Fibroblast of skin of right quadriceps (primary cell): ENCODE data around the gene KLHL40.

Source experiments
- DNase-seq: peaks from one replicate; pipeline ENCODE4 v3.0.0-alpha.2; 2013

Gene KLHL40, protein sequence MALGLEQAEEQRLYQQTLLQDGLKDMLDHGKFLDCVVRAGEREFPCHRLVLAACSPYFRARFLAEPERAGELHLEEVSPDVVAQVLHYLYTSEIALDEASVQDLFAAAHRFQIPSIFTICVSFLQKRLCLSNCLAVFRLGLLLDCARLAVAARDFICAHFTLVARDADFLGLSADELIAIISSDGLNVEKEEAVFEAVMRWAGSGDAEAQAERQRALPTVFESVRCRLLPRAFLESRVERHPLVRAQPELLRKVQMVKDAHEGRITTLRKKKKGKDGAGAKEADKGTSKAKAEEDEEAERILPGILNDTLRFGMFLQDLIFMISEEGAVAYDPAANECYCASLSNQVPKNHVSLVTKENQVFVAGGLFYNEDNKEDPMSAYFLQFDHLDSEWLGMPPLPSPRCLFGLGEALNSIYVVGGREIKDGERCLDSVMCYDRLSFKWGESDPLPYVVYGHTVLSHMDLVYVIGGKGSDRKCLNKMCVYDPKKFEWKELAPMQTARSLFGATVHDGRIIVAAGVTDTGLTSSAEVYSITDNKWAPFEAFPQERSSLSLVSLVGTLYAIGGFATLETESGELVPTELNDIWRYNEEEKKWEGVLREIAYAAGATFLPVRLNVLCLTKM

DNA sequence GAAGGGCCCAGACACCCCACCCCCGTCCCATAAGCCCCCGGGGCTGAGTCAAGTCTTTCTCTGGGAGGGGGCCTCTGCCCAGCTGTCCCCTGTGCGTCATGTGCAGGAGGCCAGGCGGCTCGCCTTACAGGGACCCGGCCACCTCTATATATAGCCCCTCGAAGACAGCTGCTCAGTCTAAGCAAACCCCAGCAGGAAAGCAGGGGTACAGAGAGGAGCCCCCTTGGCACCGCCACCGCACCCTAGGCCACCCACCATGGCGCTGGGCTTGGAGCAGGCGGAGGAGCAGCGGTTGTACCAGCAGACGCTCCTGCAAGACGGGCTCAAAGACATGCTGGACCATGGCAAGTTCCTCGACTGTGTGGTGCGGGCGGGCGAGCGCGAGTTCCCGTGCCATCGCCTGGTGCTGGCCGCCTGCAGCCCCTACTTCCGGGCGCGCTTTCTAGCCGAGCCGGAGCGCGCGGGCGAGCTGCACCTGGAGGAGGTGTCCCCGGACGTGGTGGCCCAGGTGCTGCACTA, at the start of gene KLHL40:
Gene KLHL40 (plus strand): TSS at position 175 of the 519 bp plus-strand sequence. CDS start 82 bp downstream, at position 257.
- DNase-seq, result no peak

DNA sequence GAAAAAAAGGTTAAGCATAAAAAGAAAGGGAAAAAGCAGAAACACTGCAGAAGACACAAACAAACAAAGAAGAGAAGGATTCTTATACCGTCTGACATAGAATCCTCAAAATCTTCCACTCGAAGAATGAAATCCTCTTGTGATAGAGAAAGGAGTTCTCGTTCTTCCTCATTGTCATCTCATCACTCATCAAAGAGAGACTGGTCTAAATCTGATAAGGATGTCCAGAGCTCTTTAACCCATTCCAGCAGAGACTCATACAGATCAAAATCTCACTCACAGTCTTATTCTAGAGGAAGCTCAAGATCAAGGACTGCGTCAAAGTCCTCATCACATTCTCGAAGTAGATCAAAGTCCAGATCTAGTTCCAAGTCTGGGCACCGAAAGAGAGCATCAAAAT, 48.3 kb upstream of the KLHL40 start:
- DNase-seq, result no peak

DNA sequence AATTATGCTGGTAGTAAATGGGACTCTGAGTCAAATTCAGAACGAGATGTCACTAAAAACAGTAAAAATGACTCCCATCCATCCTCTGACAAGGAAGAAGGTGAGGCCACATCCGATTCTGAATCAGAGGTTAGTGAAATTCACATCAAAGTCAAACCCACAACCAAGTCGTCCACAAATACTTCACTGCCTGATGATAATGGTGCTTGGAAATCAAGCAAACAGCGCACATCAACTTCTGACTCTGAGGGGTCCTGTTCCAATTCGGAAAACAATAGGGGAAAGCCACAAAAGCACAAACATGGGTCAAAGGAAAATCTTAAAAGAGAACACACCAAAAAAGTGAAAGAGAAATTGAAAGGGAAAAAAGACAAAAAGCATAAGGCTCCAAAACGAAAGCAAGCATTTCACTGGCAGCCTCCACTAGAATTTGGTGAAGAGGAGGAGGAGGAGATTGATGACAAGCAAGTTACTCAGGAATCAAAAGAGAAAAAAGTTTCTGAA, 46.9 kb upstream of the KLHL40 start:
- no peak for DNase-seq

DNA sequence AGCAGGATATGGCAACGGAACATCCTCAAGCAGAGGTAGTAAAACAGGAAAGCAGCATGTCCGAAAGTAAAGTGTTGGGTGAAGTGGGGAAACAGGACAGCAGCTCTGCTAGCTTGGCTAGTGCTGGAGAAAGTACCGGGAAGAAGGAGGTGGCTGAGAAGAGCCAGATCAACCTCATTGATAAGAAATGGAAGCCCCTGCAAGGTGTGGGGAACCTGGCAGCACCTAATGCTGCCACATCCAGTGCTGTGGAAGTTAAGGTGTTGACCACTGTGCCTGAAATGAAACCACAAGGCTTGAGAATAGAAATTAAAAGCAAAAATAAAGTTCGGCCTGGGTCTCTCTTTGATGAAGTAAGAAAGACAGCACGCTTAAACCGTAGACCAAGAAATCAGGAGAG, 46.1 kb upstream of the KLHL40 start:
- no peak for DNase-seq

DNA sequence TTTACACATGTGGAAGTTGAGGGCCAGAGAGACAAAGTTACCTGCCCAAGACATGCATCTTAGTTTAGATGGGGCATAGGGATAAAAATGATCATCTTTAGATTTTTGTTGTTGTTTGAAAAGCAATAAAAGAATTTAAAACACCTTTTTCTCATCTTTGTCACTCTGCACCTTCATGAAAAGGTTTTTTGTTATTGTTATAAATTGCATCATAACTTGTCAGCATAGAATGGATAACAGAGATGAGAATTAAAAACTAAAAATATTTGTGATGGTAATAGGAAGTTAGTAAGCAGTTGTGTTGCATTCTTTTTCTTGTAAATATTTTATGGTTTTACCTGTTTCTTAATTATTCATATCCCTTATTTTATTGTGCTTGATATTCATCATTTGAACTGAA, 45.2 kb upstream of the KLHL40 start:
- DNase-seq, result no peak

DNA sequence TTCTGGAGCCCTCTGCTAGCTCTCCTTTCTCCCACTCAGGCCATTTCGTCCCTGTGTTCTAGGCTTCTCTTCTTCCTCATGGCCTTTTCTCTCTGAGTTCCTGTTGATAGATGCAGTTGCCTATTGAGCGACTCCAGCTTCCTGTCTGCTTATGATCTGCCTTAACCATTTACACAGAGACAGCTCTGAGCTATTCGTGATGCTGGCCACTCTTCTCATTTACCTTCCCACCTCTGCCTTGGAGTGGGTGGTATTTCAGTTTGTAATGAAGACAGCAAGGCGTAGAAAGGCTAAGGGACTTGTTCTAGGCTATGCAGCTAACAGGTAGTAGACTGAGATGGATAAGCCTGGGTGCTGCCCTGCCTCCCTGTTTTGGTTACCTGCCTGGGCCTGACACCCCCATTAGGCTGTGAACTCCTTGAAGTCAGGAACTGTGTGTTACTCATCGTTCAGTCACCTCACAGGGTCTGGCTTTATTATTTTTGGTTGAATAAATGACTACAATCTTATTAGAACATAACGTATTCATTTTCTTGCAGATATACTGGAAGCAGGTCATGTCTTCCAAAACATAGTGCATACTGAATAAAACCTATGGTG, 44.5 kb upstream of the KLHL40 start:
- no peak for DNase-seq

DNA sequence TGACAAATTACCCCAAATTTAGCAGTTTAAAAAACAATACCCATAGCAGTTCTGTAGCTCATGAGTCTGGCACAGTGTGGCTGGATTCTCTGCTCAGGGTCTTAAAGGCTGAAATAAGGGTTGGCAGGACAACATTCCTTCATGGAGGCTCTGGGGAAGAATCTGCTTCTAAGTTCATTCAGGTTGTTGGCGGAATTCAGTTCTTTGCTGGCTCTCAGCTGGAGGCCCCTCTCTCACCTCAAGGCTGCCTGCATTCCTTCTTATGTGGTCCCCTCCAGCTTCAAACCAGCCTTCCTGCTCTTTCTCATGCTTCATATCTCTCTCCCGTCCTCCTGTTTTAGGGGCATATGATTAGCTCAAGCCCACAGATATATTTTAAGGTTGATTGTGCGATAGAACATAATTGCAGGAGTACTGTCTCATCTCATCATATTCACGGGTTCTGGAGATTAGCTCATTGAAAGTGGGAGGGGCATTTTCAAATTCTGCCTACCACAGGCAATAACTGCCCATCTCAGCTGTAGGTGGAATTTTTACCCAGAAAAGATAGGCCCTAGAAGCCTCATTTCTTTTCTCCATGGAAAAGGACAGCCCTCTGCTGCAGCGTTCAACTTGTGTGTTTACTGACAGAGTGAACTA, 37.4 kb upstream of the KLHL40 start:
- DNase-seq, result no peak

DNA sequence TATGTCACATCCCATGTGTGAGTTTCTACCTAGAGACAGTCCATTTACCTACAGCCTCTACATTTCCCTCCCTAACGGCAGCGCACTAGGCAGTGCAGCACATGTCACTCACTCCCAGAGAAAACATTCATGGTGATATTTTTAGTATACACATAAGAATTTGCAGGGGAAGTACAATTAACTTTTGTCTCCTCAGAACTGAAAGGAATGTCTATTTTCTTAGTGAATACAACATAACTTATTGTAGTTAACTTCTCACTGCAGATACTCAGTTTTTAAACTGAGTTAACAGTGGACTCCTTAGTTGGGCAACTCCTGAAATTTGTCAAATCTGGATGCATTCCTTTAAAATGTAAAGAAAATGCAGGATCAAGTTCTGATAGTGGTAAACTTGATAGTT, 36.3 kb upstream of the KLHL40 start:
- no peak for DNase-seq

DNA sequence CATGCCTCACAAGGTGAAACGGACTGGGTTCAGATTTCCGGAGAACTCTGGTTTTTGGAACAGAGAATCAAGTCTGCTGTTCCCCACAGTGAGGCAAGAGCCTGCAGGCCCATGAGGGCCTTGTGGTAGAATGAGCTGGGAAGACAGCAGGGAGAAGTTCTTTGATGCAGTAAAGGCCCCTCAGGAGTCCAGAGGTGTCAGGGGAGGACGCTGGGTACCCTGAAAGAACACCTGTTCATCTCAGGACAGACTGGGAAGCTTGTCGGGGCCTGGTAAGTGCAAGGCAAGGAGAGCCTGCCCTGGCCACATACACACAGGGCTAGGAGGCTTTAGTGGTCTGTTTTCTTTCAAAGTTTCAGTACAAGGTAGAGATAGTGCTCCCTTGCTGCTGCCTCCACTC, 35.6 kb upstream of the KLHL40 start:
- no peak for DNase-seq

DNA sequence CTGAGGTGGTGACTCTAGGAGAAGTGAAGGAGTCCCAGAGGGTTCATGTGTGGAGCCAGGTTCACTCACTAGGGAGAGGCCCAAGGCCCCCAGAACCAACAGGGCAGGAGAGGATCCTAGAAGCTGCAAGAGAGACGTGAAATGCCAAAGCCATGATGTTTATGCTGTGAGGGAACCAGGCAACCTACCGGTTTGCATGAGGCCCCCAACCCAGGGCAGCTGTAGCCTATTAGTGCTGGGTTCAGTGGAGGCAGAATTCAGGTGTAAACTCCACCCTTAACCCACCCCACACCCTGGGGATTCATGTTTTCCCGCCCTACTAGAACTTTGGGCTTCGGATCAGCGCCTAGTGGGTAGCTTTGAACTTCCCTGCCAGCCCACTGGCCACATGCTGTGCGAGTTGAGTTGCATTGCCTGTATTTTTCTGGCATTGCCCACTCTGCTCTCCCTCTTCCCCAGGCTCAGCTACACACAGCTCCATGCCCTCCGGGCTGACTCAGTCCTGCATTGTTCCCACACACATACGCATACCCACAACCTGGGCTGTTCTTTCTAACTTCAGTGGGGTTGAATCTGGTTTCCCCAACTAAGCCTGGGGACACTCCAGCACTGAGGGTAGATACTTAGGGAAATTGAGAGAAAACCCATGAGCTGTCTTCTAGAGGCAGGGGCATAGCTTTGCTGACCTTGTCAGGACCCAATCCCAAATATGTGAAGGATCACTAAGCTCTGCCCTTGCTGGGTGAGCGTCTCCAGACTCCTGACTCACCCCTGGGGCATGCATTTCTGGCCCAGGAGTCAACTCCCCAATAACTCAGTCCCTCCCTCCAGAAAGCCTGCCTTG, 33.9 kb upstream of the KLHL40 start:
- DNase-seq, result peak; percentile 51

DNA sequence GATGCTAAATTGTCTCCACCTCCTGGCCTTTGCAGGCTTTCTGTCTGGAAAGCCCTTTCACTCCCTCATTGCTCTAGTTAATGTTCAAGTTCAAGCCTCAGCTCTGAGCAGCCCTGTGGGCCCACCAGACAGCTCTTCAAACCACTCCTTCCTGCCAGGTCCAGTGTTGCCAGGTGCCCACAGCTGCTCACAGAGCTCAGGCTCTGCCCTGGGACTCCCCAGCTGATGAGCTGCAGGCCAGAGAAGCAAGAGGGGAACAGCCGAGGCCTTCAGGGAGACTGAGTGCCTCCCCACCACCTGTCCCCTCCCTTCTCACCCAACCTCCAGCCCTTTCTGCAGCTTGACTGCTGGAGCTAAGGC, 33.1 kb upstream of the KLHL40 start:
- no peak for DNase-seq

DNA sequence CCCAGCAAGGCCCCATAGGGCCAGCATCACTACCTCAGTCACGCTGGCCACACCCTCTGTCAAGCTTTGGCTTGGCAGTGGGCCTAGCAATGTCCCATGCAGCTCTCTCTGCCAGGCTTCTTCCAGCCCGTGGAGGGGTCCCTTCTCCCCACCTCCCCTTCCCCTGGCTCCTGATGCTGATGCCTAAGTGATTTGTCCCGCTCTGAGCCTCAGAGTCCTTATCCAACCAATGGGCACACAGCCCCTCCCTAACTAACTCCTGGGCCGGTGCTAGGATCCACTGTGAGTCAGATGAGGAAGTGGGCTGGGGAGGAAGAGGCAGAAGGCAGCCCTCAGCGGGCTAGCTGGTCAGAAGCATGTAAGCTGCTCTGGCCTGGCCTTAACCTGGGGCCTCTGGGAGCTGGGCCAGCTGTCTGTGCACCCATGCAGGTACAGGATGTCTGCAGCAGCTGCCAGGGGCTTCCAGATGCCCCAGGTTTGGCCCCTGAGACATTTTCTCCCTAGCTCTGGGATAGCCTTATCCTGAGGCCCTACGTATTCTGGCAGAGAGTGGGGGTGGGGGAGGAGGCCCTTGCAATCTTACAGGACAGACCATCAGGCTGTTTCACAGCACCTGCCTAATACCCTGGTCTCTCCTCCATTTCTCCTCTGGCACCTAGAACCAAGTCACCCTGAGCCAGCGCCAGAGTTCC, 32.6 kb upstream of the KLHL40 start:
- DNase-seq, result peak; percentile 66

DNA sequence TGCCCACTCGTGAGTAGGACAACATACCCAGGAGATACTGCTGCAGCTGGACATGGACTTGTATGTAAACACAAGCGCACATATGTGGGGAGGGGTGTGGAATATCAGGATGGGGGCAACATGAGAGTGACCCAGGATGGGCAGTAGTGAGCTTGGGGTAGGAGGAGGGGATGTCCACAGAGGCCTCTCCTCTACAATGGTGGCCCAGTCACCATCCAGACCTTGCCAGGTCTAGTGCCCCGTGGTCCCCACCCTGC, 32.1 kb upstream of the KLHL40 start:
- no peak for DNase-seq

DNA sequence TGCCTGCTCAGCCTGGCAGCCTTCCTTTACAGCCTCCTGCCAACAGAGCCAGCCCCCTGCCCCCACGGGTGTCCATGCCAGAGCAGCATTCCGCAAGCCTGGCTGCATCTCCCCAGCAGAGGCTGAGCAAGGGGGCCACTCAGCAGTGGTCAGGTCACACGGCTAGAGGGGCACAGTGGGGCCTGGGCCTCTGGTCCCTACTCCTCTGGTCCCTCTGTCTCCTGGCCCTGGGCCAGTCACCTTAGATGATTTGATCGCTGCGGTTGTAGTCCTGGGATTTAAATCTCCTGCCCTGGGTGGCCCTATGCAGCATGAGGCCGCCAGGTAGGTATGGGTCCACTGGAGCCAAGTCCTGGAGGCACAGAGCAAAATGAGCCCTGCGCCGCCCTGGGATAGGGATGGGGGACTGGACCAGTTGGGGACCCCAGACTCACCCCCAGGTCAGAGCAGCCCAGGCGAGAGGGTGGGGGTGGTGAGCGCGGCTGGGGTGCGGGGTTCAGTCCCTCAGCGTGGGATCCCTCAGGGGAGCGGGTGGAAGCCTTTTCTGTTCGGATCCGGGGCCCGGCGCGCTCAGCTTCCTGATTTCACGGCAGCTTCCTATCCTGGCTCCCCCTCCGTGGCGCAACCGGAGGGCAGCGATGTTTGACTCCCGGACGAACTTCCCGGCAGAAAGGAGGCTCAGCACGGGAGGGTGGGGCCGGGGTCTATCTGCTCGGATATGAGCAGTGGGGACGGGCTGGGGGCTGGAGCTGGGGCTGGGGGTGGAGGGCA, 31.6 kb upstream of the KLHL40 start, which contains the start of gene ZBTB47:
Gene ZBTB47 (plus strand): TSS at position 138 of the 771 bp plus-strand sequence. CDS start 4,659 bp downstream, outside the sequence.
- DNase-seq, result no peak

DNA sequence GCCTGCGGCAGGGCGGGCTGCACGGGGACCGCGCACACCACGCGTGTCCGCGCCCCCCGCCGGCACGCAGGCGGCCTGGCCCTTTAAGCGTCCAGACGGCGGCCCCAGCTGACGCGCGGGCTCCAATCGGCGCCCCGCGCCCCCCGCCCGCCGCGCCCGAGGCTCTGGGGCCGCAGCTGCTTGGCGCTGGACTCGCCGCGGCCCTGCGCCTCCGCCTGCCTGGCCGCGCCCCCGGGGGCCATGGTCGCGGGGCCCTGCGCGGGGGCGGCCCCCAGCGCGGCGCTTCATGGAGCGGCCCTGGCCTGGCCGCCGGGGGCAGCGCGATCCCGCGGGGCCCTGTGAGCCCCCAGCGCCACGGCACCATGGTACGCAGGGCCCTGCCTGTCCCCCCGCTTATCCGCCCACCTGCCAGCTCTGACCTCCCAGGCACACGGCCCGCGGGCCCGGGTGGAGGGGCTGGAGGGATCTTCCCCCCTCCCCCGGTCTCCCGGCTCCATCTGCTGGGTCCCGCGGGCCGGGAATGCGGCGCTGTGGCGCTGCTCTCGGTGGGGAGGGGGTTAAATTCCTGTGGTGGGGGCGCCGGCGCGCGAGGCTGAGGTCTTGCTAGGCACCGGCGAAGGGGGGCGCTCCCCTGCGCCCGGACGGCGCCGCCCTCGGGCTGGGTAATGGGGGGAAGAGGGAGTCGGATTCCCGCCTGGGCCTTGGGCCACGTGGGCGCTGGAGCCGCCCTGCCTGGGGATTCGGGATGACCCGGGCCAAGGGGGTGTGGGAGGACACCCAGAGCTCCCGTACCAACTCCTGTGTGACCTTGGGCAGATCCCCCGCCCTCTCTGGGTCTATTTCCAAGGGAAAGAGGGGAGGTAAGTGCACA, 30.8 kb upstream of the KLHL40 start:
- DNase-seq, result peak; percentile 69

DNA sequence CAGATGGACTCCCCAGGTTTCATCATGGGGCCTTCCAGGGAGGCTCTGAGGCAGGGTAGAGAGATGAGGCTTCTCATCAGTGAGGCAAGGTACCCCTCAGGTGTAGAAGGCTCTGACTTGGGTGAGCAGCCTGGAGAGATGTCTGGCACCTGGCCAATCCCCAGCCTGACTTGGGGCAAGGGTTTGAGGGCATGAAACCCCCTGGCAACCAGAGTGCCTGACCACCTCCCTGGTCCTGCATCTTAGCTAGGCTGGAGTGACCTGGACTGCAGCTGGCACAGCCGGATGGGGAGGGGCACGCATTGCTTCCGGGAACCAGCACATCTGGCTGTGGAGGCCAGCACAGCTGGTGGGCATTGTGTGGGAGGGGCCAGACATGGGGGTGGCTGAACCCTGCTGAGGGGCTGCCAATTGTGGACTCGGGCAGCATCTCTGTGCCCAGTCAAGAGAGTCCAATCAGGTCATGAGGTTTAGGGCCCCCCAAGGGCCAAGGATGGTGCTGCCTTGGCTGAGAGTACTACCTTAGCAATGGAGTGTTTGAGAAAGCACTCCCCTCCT, 29.9 kb upstream of the KLHL40 start:
- no peak for DNase-seq

DNA sequence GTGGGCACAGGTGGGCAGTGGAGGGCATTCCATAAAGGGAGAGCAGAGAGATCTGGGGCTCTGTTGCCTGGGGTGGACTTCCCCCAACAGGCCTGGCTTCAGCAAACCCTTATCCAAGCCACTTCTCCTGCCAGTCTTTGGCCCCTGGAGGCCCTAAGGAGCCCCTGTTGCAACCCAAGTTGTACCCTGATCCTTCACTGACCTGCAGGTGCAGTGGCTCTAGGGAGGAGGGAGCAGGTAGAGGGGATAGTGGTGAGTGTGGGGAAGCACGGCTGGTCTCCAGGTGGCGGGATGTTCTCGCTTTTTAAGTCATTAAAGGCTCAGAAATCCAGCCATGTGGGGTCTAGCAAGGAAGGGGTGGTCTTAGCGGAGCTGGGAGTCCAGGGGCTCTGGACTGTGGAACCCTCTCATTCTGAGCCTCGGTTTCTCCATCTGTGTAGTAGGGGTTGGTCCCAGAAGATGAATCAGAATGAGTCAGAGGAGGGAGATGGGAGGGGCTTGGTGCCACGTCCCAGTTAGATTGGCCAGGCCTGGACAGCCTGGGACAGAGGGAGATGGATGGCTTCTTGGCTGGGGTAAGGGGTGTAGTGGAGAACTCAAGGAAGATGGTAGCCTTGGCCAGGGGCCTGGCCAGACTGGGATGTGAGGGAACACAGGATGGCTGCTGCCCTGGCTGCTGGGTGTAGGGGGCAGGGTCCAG, 29.2 kb upstream of the KLHL40 start:
- no peak for DNase-seq

DNA sequence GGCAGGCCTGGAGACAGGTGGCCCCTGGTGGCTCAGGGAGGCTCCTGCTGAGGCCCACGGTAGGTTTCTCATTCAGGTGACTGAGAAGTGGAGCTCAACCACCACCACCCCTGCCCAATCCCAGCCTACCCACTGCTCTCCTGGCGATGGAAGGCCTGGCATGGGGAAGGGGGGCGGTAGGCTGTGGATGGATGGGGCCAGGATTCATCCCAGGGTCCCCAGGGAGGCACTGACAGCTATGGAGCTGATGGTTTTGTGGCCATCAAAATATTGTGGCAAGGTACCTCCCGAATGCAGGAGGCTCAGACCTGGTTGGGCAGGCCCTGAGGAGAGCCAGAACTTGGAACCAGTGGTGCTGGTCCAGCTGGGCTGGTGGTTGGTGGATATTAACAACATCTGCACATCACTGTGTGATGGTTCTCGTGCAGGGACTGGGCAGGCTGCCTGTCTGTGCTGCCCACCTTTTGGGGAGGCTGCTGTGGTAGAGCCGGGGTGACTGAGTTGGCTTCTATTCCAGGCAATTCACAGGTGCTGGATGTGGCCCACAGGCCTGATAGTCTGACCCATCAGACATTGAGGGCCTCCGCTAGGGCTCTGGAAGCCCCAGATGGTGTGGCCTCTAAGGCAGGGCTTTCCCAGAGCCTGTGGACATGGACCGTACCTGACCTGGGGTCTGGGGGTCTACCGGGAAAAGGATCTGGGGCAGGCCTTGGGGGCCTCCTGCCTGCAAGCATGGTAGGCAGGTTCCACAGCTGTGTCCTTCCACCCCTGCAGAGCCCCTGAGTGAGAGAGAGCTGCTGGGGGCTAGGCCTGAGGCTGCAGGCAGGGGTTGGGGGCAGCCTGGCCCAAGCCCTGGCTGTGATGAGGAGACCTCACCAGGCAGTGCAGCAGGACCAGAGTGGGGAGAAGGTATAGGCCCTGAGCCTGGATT, 28.4 kb upstream of the KLHL40 start:
- no peak for DNase-seq
